ENCODE measurements around the gene NBPF3. TPM values are rescaled to one million over a fixed set of nuclear protein-coding genes. Genes with fewer than 3 reads are reported as not detected.
"Not testable (repeated sequence)": the region's sequence is repeated elsewhere in the genome, so short reads cannot be mapped to it uniquely, and the experiment has no call there.

The NBPF3 gene
- total and polyA plus RNA-seq, 2 donors (not counting 3 experiments of a cell fraction or from before 2014, with no cell fraction given): 3.3 to 6.5 TPM

DNA sequence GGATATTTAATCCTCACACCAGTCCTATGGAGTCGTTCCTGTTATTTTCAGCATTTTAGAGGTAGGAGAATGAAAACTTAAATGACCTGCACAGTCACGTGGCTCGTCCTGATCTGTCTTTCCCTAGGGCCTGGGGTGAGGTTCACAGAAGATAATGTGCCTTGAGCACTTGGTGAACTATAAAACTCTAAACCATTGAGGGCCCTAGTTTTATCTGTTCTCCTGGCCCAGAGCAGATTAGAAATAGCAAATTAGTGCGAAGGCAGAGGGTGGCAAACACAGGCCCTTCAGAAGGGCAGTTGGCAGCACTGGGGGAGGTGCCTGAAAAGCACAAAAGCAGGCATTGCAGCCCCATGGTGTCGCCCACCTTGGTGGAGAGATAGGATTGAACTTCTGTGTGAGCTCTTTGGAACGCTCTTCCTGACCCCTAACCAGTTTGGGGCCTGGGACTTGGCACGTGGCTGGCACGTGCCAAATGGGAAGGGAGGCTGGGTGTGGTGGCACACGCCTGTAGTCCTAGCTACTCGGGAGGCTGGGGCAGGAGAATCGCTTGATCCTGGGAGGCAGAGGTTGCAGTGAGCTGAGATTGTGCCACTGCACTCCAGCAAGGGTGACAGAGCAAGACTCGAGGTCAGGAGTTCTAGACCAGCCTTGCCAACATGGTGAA lies 1.2 kb upstream of the NBPF3 start:
- BruUV-seq (replicated peaks); H3K9me3 ChIP-seq (replicated peaks; ENCODE audit: control insufficient read depth, insufficient read depth, low read length); H3K27me3 ChIP-seq (ENCODE audit: control insufficient read depth in 2 of 2, insufficient read depth in 2 of 2, low read length in 2 of 2); H3K79me2 ChIP-seq (ENCODE audit: control insufficient read depth, insufficient read depth, low read length); H3K36me3 ChIP-seq (ENCODE audit: control insufficient read depth in 2 of 2, extremely low read depth in 1 of 2, insufficient read depth in 2 of 2, low read length in 2 of 2); H4K20me1 ChIP-seq (replicated peaks; ENCODE audit: control insufficient read depth, extremely low read depth, insufficient read depth, low read length); H3K4me1 ChIP-seq (ENCODE audit: control insufficient read depth, extremely low read depth, insufficient read depth, low read length); CTCF ChIA-PET; FAIRE-seq; H3K9ac ChIP-seq (replicated peaks; ENCODE audit: extremely low read depth, insufficient read depth, low read length); DNase-seq (ENCODE audit: low read depth, low spot score); POLR2A ChIA-PET; H3K27ac ChIP-seq (ENCODE audit: insufficient read depth, low read depth, low read length); H2AFZ ChIP-seq (ENCODE audit: low read depth, low read length); dilution Hi-C loops (cut with MboI; ENCODE audit: extremely low pct_ligation_motif_present, low sequenced_read_pairs); H3K4me2 ChIP-seq (ENCODE audit: insufficient read depth, low read length); intact Hi-C loops (cut with micrococcal nuclease); H3K9me1 ChIP-seq (replicated peaks; ENCODE audit: control insufficient read depth, extremely low read depth, insufficient read depth, low read length); H3K4me3 ChIP-seq (replicated peaks in 1 of 3; ENCODE audit: insufficient read depth in 1 of 3, low read depth in 1 of 3, low read length in 3 of 3): not testable (repeated sequence)

DNA sequence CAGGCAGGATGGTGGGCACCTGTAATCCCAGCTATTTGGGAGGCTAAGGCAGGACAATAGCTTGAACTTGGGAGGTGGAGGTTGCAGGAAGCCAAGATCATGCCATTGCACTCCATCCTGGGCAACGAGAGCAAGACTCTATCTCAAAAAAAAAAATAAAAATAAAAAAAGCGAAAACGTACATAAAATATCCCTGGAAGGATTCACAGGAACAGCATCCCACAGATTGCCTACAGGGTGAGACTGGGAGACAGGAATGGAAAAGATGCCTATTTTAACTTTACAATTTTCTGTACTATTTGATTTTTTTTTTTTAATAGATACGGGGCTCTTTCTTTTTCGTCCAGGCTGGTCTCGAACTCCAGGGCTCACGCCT lies 604 bp upstream of the NBPF3 start:
- Histone ChIP-seq H3K27ac (ENCODE audit: insufficient read depth, low read depth, low read length) (no peak overlapping the region), H3K4me2 (ENCODE audit: insufficient read depth, low read length) (peak overlapping the region; percentile 20), H4K20me1 (replicated peaks; ENCODE audit: control insufficient read depth, extremely low read depth, insufficient read depth, low read length) (no peaks in the 10 kb centered on the region), H3K9me3 (replicated peaks; ENCODE audit: control insufficient read depth, insufficient read depth, low read length) (no peaks in the 10 kb centered on the region), H3K79me2 (ENCODE audit: control insufficient read depth, insufficient read depth, low read length) (peaks cover 2% of the 10 kb centered on the region), H2AFZ (ENCODE audit: low read depth, low read length) (peak overlapping the region; percentile 77), H3K9me1 (replicated peaks; ENCODE audit: control insufficient read depth, extremely low read depth, insufficient read depth, low read length) (no peaks in the 10 kb centered on the region), H3K4me3 (replicated peaks in 1 of 3; ENCODE audit: insufficient read depth in 1 of 3, low read depth in 1 of 3, low read length in 3 of 3) (peak overlapping the region; percentile 5 to 70 (median 61)), H3K9ac (replicated peaks; ENCODE audit: extremely low read depth, insufficient read depth, low read length) (no peak overlapping the region), H3K36me3 (ENCODE audit: control insufficient read depth in 2 of 2, extremely low read depth in 1 of 2, insufficient read depth in 2 of 2, low read length in 2 of 2) (no peaks in the 10 kb centered on the region), H3K4me1 (ENCODE audit: control insufficient read depth, extremely low read depth, insufficient read depth, low read length) (no peaks in the 10 kb centered on the region), H3K27me3 (ENCODE audit: control insufficient read depth in 2 of 2, insufficient read depth in 2 of 2, low read length in 2 of 2) (peaks cover 7 to 8% of the 10 kb centered on the region in 2 experiments)
- DNase-seq (ENCODE audit: low read depth, low spot score): no peak
- CTCF ChIA-PET: no interaction called here
- no TSS peak for BruUV-seq (replicated peaks)
- intact Hi-C loops (cut with micrococcal nuclease) (no loop called here), dilution Hi-C loops (cut with MboI; ENCODE audit: extremely low pct_ligation_motif_present, low sequenced_read_pairs) (no loop called here)
- POLR2A ChIA-PET: no interaction called here
- no peak for FAIRE-seq
- TF ChIP-seq POLR2A (IDR thresholded peaks at IDR 0.05; ENCODE audit: low read depth, low read length) (no peak), JUN (IDR thresholded peaks at IDR 0.05; ENCODE audit: borderline replicate concordance, insufficient read depth, insufficient read length, low read depth) (no peak), FOS (IDR thresholded peaks at IDR 0.05; ENCODE audit: borderline replicate concordance, insufficient read depth, low read length) (no peak), EZH2 (IDR thresholded peaks at IDR 0.05; ENCODE audit: borderline replicate concordance, low read depth, low read length, severe bottlenecking) (no peak), GATA2 (IDR thresholded peaks at IDR 0.05; ENCODE audit: insufficient read depth, insufficient read length, low read depth, low read length) (no peak), MYC (IDR thresholded peaks at IDR 0.05; ENCODE audit: low read depth, low read length) (no peak), POLR2AphosphoS5 (IDR thresholded peaks at IDR 0.05; ENCODE audit: insufficient read depth, low read depth, low read length) (no peak)
- TF ChIP-seq, protein P1, sequence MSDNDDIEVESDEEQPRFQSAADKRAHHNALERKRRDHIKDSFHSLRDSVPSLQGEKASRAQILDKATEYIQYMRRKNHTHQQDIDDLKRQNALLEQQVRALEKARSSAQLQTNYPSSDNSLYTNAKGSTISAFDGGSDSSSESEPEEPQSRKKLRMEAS (IDR thresholded peaks at IDR 0.05; ENCODE audit: insufficient read depth, insufficient read length): no peak
- TF ChIP-seq, protein P2, sequence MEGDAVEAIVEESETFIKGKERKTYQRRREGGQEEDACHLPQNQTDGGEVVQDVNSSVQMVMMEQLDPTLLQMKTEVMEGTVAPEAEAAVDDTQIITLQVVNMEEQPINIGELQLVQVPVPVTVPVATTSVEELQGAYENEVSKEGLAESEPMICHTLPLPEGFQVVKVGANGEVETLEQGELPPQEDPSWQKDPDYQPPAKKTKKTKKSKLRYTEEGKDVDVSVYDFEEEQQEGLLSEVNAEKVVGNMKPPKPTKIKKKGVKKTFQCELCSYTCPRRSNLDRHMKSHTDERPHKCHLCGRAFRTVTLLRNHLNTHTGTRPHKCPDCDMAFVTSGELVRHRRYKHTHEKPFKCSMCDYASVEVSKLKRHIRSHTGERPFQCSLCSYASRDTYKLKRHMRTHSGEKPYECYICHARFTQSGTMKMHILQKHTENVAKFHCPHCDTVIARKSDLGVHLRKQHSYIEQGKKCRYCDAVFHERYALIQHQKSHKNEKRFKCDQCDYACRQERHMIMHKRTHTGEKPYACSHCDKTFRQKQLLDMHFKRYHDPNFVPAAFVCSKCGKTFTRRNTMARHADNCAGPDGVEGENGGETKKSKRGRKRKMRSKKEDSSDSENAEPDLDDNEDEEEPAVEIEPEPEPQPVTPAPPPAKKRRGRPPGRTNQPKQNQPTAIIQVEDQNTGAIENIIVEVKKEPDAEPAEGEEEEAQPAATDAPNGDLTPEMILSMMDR (IDR thresholded peaks at IDR 0.05; ENCODE audit: extremely low read depth in 1 of 2, insufficient read depth in 1 of 2, low read depth in 1 of 2, low read length in 2 of 2): no peak
